Fibroblast of peridontal ligament (primary cell): ENCODE measurements around the gene CHD2.

Experiments used
- DNase-seq: peaks from one replicate; pipeline ENCODE4 v3.0.0-alpha.2; 2010; ENCODE audit errors: extremely low read depth

Gene CHD2

GRCh38 chr15:92959219-92959618, 59.1 kb downstream of the CHD2 start:
- DNase-seq, result no peak

GRCh38 chr15:92960996-92961681, 61.0 kb downstream of the CHD2 start:
- peak; percentile 38 for DNase-seq

DNA sequence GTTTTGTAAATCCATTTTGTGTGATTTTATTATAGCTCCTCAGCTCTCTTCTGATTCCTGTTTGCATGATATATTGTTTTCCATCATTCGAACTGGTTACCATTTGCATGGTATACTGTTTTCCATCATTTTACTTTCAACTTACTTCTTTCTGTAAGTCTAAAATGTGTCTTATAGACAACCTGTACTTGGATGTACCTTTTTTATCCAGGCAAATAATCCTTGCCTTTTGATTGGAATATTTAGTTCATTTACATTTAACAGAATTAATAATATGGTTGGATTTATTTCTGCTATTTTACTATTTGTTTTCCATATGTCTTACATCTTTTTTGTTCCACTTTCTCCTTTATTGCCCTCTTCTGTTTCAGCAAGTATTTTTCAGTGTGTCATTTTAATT, 62.8 kb downstream of the CHD2 start:
- no peak for DNase-seq

- no peak for DNase-seq
Measured at GRCh38 chr15:92963794-92964193, 63.7 kb downstream of the CHD2 start.

DNA sequence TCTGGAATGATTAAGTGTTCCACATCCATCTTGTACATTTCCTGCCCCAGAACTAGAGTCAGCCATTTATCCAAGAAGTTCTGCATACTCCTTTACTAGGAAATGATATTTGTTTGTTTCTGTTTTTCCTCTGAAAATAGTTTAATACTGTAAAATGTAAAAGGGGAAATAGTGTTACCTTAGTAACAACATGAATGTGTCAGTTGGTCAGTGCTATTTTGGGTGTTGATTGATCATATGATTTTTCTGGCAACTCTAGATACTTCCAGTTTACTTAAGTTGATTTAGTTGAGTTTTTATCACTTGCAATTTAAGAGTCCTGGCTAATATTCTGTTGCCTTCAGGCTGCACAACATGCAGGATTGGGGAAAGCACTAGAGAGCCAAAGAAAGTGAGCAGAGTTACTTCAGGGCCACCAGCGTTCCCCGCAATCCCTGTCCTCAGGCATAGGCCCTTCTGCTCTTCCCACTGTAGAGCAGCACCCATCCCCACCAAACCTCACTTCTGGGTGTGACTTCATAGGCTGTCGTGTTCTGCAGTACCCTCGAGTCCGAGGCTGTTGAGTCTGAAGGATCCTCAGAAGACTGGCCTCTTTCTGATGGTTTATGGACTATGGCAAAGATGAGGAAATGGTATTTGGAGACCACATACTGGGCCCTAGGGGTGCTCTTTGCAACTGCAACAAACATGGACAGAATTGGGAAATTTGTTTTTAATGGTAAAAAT, 69.0 kb downstream of the CHD2 start:
- no peak for DNase-seq

- DNase-seq, result peak; percentile 35
Measured at GRCh38 chr15:92970656-92971055, 70.5 kb downstream of the CHD2 start.

GRCh38 chr15:92971081-92971480, 71.0 kb downstream of the CHD2 start:
- DNase-seq, result no peak

- peak; percentile 16 for DNase-seq
Measured at GRCh38 chr15:92971713-92972112, 71.6 kb downstream of the CHD2 start.

GRCh38 chr15:92974183-92974915, 74.2 kb downstream of the CHD2 start:
- DNase-seq, result no peak

DNA sequence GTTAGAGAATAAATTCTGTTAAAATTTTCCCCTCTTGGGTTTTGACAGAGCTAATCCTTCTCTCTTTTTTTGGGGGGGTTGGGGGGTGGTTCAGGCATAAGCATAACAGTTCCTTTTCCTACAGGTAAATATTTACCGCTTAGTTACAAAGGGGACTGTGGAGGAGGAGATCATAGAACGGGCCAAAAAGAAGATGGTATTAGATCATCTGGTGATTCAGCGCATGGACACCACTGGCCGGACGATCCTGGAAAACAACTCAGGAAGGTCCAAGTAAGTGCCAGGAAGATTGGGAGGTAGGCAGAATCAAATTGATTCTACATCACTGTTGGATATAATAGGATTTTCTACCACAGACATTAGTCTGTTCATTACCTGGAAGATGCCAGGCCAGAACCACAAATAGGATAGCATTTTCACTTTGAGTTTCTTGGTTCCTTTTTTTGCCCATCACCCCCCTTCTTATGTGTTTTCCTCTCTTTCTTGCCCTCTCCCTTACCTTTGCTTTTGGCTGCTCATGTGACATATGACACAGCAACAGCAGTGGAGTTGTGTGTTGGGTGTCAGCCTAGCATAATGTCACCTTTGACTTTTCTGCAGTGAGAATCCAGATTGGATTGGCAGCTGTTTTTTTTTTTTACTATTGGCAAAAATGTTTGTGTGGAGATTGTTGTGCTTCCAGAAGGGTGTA, 79.0 kb downstream of the CHD2 start:
- DNase-seq, result no peak

- no peak for DNase-seq
Measured at GRCh38 chr15:92981333-92981732, 81.2 kb downstream of the CHD2 start.

DNA sequence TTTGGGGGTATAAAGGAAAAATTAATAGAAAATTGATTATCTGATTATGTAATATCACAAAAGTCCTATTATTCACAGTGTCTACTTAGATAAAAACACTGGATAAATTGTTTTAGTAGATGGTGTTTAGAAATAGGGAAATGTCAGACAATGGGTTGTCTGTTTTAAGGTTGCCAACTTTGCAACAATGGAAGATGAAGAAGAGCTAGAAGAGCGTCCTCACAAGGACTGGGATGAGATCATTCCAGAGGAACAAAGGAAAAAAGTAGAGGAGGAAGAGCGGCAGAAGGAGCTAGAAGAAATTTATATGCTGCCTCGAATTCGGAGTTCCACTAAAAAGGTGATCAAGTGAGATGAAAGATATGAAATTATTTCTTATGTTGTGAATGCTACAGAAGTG, 84.0 kb downstream of the CHD2 start:
- DNase-seq, result no peak

- no peak for DNase-seq
Measured at GRCh38 chr15:92989470-92989869, 89.3 kb downstream of the CHD2 start.

GRCh38 chr15:92990031-92990430, 89.9 kb downstream of the CHD2 start:
- no peak for DNase-seq

DNA sequence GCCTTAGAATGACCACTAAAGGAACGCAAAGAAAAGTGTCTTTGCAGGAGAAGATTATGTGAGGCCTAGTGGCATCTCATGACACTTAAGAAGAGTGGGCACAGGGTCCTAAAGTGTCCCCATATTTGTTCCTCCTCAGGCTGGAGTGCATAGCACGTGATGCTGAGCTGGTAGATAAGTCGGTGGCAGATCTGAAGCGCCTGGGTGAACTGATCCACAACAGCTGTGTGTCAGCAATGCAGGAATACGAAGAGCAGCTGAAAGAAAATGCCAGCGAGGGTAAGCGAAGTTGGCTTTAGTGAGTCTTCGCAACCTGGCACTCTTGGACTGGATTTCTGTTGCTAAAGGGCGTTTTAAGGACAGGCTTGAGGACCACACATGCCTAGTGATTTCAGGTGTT, 92.6 kb downstream of the CHD2 start:
- no peak for DNase-seq

DNA sequence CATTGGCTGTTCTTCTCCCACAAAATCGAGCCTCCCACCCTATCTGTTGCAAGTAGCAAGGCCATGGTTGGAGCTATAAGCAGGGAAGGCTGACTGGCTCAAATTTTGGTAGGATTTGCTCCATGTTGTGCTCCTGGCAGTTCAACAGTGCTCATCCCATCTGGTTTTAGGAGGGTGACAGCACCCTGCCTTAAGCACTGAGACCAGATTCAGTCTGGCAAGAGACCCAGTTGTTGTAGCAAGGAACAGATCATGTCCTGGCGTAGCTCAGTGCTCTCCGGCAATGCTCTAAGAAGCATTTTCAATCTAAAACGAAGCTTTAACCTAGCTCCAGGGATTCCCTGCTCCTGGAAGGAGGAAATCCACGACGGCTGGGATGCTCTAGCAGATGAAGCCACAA, 97.7 kb downstream of the CHD2 start:
- DNase-seq, result no peak

DNA sequence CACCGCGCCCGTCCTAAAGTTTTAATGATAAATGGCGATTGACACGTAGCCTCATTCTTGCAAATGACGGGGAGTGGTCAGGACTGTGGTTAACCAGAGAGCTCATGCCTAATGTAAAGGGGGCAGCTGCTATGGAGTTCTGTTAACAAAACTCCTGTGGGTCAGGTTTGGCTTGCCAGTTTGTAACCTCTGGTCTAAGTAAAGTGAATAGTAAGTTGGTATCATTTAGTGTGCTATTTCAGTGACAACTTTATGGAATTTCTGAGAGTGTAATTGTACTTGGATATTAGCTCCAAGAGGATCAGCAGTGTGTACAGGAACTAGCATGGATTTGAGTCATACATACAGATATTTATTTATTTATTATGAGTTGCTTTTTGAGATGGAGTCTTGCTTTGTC, 101.0 kb downstream of the CHD2 start:
- DNase-seq, result no peak

GRCh38 chr15:93001881-93002280, 101.8 kb downstream of the CHD2 start:
- DNase-seq, result peak; percentile 38

- DNase-seq, result no peak
Measured at GRCh38 chr15:93005133-93005532, 105.0 kb downstream of the CHD2 start.

GRCh38 chr15:93007994-93008393, 107.9 kb downstream of the CHD2 start:
- no peak for DNase-seq

DNA sequence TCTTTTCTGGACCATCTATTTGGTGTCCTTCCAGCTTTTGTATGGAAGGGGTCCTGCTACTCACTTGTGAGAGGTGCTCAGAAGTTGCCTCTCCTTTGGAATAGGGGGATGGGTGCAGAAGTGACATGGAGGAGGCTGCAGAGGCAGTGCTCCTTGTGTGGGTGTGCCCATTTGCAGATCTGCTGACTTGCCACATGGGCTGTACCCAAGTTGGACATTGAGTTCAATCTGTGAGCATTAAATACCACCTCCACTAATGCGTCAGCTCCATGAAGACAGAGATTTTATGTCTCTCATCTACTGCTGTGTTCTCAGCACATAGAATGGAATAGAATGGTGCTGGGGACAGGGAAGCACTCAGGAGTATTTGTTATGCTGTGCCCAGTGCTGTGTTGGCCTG, 112.7 kb downstream of the CHD2 start:
- DNase-seq, result no peak

DNA sequence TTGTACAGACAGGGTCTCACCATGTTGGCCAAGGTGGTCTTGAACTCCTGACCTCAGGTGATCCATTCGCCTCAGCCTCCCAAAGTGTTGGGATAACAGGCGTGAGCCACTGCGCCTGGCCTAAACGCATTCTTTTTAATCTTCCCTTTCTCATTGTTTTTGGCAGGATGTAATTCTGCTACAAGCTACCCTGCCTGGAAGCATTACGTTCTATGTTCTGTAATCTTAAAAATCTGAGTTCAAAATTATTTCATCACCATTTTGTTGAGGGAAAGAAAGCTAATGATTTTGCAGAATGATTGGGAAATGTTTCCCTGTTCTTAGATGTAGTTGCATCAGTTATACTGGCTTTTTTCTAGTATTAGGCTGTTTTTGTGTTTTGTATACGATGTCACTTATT, 117.4 kb downstream of the CHD2 start:
- DNase-seq, result peak; percentile 70
